Lower lobe of right lung (tissue), 2 donors: Measurements from ENCODE around the gene PPP6R2. TPM values are rescaled to one million over a fixed set of nuclear protein-coding genes. Genes with fewer than 3 reads are reported as not detected.

Experiments
- ATAC-seq, 2 donors: fragments of 200-7000 bp; cut with Tn5 transposase; one replicate each; pipeline ENCODE4 v1.9.1; 2020 to 2022; ENCODE audit warnings: mild to moderate bottlenecking in 2 of 2, moderate library complexity in 2 of 2
- DNase-seq: peaks from one replicate; pipeline ENCODE4 v3.0.0-alpha.2; 2020
- H3K27ac ChIP-seq: fragments of 200-600 bp; one replicate; pipeline ENCODE4 v1.8.0; 2022
- H3K27me3 ChIP-seq: fragments of 200-600 bp; one replicate; pipeline ENCODE4 v1.8.0; 2022; ENCODE audit warnings: low read depth
- H3K36me3 ChIP-seq: fragments of 200-600 bp; one replicate; pipeline ENCODE4 v1.8.0; 2022; ENCODE audit warnings: mild to moderate bottlenecking
- H3K4me1 ChIP-seq: fragments of 200-600 bp; one replicate; pipeline ENCODE4 v1.8.0; 2022
- H3K4me3 ChIP-seq: fragments of 200-600 bp; one replicate; pipeline ENCODE4 v1.8.0; 2022; ENCODE audit warnings: mild to moderate bottlenecking
- H3K9me3 ChIP-seq: fragments of 200-600 bp; one replicate; pipeline ENCODE4 v1.8.0; 2022
- CTCF ChIP-seq: fragments of 200-600 bp; IDR thresholded peaks from one replicate; pipeline ENCODE4 v1.8.0; 2022; ENCODE audit warnings: antibody characterized with exemption, mild to moderate bottlenecking
- intact Hi-C: fragments of 100-400 bp; cut with DNase I; formaldehyde crosslinking; loops from one replicate; pipeline ENCODE4 v1.11.0; 2022
- total RNA-seq: library from RNA; stranded (reverse); fragmentation: NEBNext Ultra II Directional; extraction: Animal tissue kit (Norgen Biotek cat#: 25700); gene quantifications from one replicate; pipeline ENCODE4 v1.2.1, GENCODE V29; 2021
- donor health status: DM: no; HTN: yes; CAD: no; lungs with severe emphysema.

The PPP6R2 gene
- total RNA-seq, 1 donor from 2014 or later: 52.5 TPM

DNA sequence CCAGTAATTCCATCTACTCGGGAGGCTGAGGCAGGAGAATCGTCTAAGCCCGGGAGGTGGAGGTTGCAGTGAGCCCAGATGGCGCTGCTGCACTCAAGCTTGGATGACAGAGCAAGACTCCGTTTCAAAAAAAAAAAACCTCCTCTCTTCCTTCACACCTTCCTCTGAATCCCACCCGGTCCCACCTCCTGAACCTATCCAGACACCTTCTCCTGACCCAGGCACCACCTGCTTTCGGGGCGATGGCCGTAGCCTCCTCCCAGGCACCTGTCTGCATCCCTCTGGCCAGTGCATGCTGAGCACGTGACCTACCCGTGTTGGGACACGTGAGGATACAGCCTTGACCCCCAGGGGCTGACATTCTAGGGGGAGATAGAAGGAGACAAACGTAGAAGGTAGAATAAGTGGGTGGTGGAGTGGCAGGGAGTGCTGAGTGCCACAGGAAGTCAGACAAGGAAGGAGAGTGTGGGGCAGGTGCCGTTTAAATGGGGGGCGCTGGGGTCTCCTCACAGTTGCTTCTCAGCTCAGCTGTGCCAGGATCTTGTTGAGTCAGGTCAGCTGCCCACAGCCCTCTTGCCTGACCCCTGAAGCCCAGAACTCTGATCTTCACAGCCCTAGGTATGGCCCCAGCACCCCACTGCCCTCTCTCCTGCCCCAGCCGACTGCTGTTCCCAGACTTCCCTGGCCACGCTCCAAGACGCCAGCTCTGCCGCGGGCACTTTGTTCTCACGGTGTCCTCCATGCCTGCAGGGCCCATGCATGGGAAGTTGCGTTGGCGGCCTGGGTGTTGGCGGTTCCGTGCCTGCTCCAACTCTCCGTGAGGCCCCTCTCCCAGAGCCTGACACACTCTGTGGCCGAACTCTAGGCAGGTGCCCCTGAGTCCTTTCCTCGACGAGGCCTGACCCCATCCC lies 142.3 kb downstream of the PPP6R2 start:
- DNase-seq (peak; percentile 67), ATAC-seq (peak; percentile 27 to 32)
- intact Hi-C loops: no loop called here
- no peak for TF ChIP-seq CTCF
- Histone ChIP-seq H3K27me3 (peaks cover 52% of the 10 kb centered on the region), H3K27ac (no peak overlapping the region), H3K4me1 (peaks cover 17% of the 10 kb centered on the region), H3K36me3 (no peaks in the 10 kb centered on the region), H3K4me3 (no peak overlapping the region), H3K9me3 (no peaks in the 10 kb centered on the region)

DNA sequence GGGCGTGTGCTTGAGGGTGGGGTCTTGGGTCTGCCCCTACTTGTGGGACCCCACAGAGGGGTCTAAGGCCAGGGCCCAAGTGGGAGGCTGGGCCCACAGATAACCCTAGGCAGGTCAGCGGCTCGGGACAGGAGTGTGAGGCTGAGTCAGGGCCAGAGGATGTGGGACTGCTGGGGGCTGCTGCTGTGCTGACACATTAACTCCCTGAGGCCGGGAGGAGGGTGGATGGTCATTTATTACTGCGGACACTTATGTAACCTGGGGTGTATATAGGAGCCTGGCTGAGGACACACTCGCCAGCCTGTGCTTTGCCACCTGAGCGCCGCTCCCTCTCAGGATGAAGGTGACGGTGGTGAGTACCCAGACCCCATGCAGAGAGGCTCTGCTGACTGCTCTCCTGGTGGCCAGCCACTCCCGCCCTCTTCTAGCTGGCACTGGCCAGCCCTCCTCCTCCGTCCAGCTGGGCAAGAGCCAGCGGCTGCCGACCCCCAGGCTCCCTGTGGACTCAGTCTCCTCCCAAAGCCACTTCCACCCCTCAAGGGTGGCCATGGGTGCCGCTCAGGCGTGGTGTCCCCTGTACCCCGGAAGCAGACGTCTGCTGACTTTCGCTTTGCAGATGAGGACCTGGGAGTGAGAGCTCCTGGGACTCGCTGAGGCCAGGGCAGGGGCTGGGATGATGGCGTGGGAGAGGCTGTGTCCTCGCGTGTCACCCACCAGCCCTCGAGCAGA lies 143.6 kb downstream of the PPP6R2 start, which contains the start of gene MIOX:
Gene MIOX, plus strand, starts transcription at position 299 of the 729 bp plus-strand sequence. Its CDS starts 39 bp downstream, at position 338.
- Histone ChIP-seq H3K9me3 (no peaks in the 10 kb centered on the region), H3K27me3 (peaks cover 40% of the 10 kb centered on the region), H3K27ac (no peak within 1 kb of the TSS), H3K36me3 (no peaks in the 10 kb centered on the region), H3K4me1 (peaks cover 12% of the 10 kb centered on the region), H3K4me3 (no peak within 1 kb of the TSS)
- intact Hi-C loops: no loop called here
- TF ChIP-seq CTCF: no peak
- no peak for DNase-seq
- no peak for ATAC-seq

- no peak overlapping the region for H3K4me3 ChIP-seq
Observed at GRCh38 chr22:50487290-50488005, 144.3 kb downstream of the PPP6R2 start.

DNA sequence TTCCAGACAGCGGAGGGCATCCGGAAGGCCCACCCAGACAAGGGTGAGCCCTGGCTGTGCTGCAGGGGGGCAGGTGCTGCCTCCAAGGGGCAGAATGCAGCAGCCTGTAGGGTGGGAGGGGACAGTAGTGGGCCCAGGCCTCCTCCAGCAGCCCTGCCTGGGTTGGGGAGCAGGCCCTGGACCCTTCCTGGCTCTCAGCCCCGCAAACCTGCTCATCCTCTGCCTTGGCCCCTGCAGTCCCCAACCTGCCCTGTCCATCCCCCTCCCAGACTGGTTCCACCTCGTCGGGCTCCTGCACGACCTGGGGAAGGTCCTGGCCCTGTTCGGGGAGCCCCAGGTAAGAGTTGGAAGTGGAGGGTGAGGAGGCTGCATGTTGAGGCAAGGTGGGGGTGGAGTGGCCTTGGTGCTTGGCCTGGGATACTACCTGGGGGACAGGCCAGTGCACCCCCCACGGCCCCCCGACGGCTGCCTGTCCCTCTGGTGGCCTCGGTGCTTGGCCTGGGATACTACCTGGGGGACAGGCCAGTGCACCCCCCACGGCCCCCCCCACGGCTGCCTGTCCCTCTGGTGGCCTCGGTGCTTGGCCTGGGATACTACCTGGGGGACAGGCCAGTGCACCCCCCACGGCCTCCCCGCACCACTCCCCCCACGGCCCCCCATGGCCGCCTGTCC lies 145.0 kb downstream of the PPP6R2 start:
- Histone ChIP-seq H3K9me3 (no peaks in the 10 kb centered on the region), H3K27ac (no peak overlapping the region), H3K27me3 (peaks cover 26% of the 10 kb centered on the region), H3K4me1 (no peaks in the 10 kb centered on the region), H3K36me3 (no peaks in the 10 kb centered on the region), H3K4me3 (no peak overlapping the region)
- no peak for TF ChIP-seq CTCF
- intact Hi-C loops: no loop called here
- DNase-seq (no peak), ATAC-seq (no peak)

More at GRCh38 chr22:50487290-50488005, 144.3 kb downstream of the PPP6R2 start:
- H3K4me1 ChIP-seq: peaks cover 5% of the 10 kb centered on the region
- no peaks in the 10 kb centered on the region for H3K9me3 ChIP-seq
- H3K36me3 ChIP-seq: no peaks in the 10 kb centered on the region
- H3K27ac ChIP-seq: no peak overlapping the region
- no peak for ATAC-seq
- peaks cover 32% of the 10 kb centered on the region for H3K27me3 ChIP-seq
- TF ChIP-seq CTCF: no peak
- intact Hi-C loops: no loop called here
- no peak for DNase-seq

GRCh38 chr22:50488886-50489285 lies 145.8 kb downstream of the PPP6R2 start:
- no peak for TF ChIP-seq CTCF
- Histone ChIP-seq H3K9me3 (no peaks in the 10 kb centered on the region), H3K27ac (no peak overlapping the region), H3K4me3 (no peak overlapping the region), H3K36me3 (no peaks in the 10 kb centered on the region), H3K27me3 (peaks cover 18% of the 10 kb centered on the region), H3K4me1 (no peaks in the 10 kb centered on the region)
- ATAC-seq: no peak
- intact Hi-C loops: no loop called here
- DNase-seq: no peak
